ENCODE data around the gene TMEM212. TPM values are rescaled to one million over a fixed set of nuclear protein-coding genes. Genes with fewer than 3 reads are reported as not detected.
A peak's percentile ranks its signal among the peaks of the same experiment; 100 is the strongest.

The TMEM212 gene
- total and polyA plus RNA-seq, 2 of the 13 experiments (the other 11 are each of a cell fraction or from before 2014, with no cell fraction given), result not detected

GRCh38 chr3:171883257-171883892, 40.2 kb downstream of the TMEM212 start (continued):
- TF ChIP-seq SNAPC2 (CRISPR knock-in tag; IDR thresholded peaks at IDR 0.05) (0 out of 2 replicates have a peak, but pooled peaks have one; percentile 49), ZNF609 (CRISPR knock-in tag; IDR thresholded peaks at IDR 0.05; ENCODE audit: borderline replicate concordance) (peak; percentile 86), EP300 (IDR thresholded peaks at IDR 0.05; ENCODE audit: low read depth in 2 of 2, low read length in 2 of 2) (peak; percentile 21 to 97; a peak in 2 of 4 replicates), EP300 (CRISPR knock-in tag; IDR thresholded peaks at IDR 0.05; ENCODE audit: borderline replicate concordance) (peak; percentile 81), MAZ (IDR thresholded peaks at IDR 0.05; ENCODE audit: borderline replicate concordance, low read depth, low read length) (no peak), MAZ (CRISPR knock-in tag; IDR thresholded peaks at IDR 0.05; ENCODE audit: low read depth) (no peak), MAFK (conservative IDR thresholded peaks at IDR 0.05 in 1 of 2, IDR thresholded peaks at IDR 0.05 in 1 of 2; ENCODE audit: low read length in 2 of 2) (no peak), HDAC2 (CRISPR knock-in tag; IDR thresholded peaks at IDR 0.05) (peak; percentile 86), ATF2 (CRISPR knock-in tag; IDR thresholded peaks at IDR 0.05) (peak; percentile 59), WIZ (CRISPR knock-in tag; IDR thresholded peaks at IDR 0.05) (no peak), PITX1 (CRISPR knock-in tag; IDR thresholded peaks at IDR 0.05) (peak; percentile 100), MEIS1 (CRISPR knock-in tag; IDR thresholded peaks at IDR 0.05; ENCODE audit: borderline replicate concordance) (no peak), NCOA2 (CRISPR knock-in tag; IDR thresholded peaks at IDR 0.05) (peak; percentile 95), RAD21 (CRISPR knock-in tag; IDR thresholded peaks at IDR 0.05) (no peak), ZNF264 (CRISPR knock-in tag; IDR thresholded peaks at IDR 0.05) (peak; percentile 95), THYN1 (CRISPR knock-in tag; IDR thresholded peaks at IDR 0.05; ENCODE audit: borderline replicate concordance, low read depth) (no peak), ZNF569 (CRISPR knock-in tag; IDR thresholded peaks at IDR 0.05; ENCODE audit: borderline replicate concordance) (no peak), ZNF879 (CRISPR knock-in tag; IDR thresholded peaks at IDR 0.05) (no peak), SOX6 (IDR thresholded peaks at IDR 0.05) (no peak), SOX6 (CRISPR knock-in tag; IDR thresholded peaks at IDR 0.05) (peak; percentile 97), MLLT10 (CRISPR knock-in tag; IDR thresholded peaks at IDR 0.05) (no peak), GPN1 (CRISPR knock-in tag; IDR thresholded peaks at IDR 0.05; ENCODE audit: borderline replicate concordance) (no peak), NR3C1 (CRISPR knock-in tag; IDR thresholded peaks at IDR 0.05) (no peak), DNMT1 (CRISPR knock-in tag; IDR thresholded peaks at IDR 0.05) (no peak)
- TF ChIP-seq, protein P1, sequence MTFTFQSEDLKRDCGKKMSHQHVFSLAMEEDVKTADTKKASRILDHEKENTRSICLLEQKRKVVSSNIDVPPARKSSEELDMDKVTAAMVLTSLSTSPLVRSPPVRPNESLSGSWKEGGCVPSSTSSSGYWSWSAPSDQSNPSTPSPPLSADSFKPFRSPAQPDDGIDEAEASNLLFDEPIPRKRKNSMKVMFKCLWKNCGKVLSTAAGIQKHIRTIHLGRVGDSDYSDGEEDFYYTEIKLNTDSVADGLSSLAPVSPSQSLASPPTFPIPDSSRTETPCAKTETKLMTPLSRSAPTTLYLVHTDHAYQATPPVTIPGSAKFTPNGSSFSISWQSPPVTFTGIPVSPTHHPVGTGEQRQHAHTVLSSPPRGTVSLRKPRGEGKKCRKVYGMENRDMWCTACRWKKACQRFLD (CRISPR knock-in tag; IDR thresholded peaks at IDR 0.05; ENCODE audit: borderline replicate concordance), result no peak

Data from HepG2 (cell line).